Parathyroid adenoma (tissue), 2 donors: ENCODE results near the gene LAMA2.

ENCODE experiments used
- H2AFZ ChIP-seq: fragments of 300-600 bp; sonication (generic); one replicate; pipeline ENCODE4 v1.7.0; 2017; ENCODE audit warnings: antibody characterized with exemption, mild to moderate bottlenecking
- H3K27ac ChIP-seq: fragments of 300-600 bp; sonication (generic); one replicate; pipeline ENCODE4 v1.7.0; 2017
- H3K27me3 ChIP-seq: fragments of 300-600 bp; sonication (generic); one replicate; pipeline ENCODE4 v1.7.0; 2017; ENCODE audit warnings: low read length; ENCODE audit not compliant: control insufficient read depth, insufficient read depth
- H3K36me3 ChIP-seq: fragments of 300-600 bp; sonication (generic); one replicate; pipeline ENCODE4 v1.7.0; 2017; ENCODE audit warnings: low read length; ENCODE audit not compliant: control insufficient read depth, insufficient read depth
- H3K4me1 ChIP-seq: fragments of 300-600 bp; sonication (generic); one replicate; pipeline ENCODE4 v1.7.0; 2017; ENCODE audit warnings: control low read depth
- H3K4me2 ChIP-seq: fragments of 300-600 bp; sonication (generic); one replicate; pipeline ENCODE4 v1.7.0; 2017; ENCODE audit warnings: low read length
- H3K4me3 ChIP-seq: fragments of 300-600 bp; sonication (generic); one replicate; pipeline ENCODE4 v1.7.0; 2017; ENCODE audit warnings: low read depth, low read length
- H3K79me2 ChIP-seq: fragments of 300-600 bp; sonication (generic); one replicate; pipeline ENCODE4 v1.7.0; 2017; ENCODE audit warnings: control low read depth
- H3K9ac ChIP-seq: fragments of 300-600 bp; sonication (generic); one replicate; pipeline ENCODE4 v1.7.0; 2017; ENCODE audit warnings: mild to moderate bottlenecking
- H3K9me3 ChIP-seq: fragments of 300-600 bp; sonication (generic); one replicate; pipeline ENCODE4 v1.7.0; 2017; ENCODE audit warnings: low read length; ENCODE audit not compliant: control insufficient read depth
- CTCF ChIP-seq: fragments of 300-600 bp; sonication (generic); IDR thresholded peaks from one replicate; pipeline ENCODE4 v1.7.0; 2017; ENCODE audit warnings: antibody characterized with exemption, mild to moderate bottlenecking
- donor health status: primary hyperparathyroidism.

The LAMA2 gene

GRCh38 chr6:129120856-129121638, 238.1 kb downstream of the LAMA2 start:
- H3K36me3 ChIP-seq = no peaks in the 10 kb centered on the region
- TF ChIP-seq CTCF = no peak
- no peak overlapping the region for H3K4me2 ChIP-seq

GRCh38 chr6:129124347-129124746, 241.4 kb downstream of the LAMA2 start:
- H3K4me3 ChIP-seq = no peak overlapping the region
- no peak overlapping the region for H3K4me2 ChIP-seq
- H3K27ac ChIP-seq = no peak overlapping the region
- no peaks in the 10 kb centered on the region for H3K9me3 ChIP-seq
- no peak overlapping the region for H2AFZ ChIP-seq
- H3K9ac ChIP-seq = no peak overlapping the region
- H3K4me1 ChIP-seq = no peaks in the 10 kb centered on the region
- no peaks in the 10 kb centered on the region for H3K79me2 ChIP-seq
- H3K27me3 ChIP-seq = no peaks in the 10 kb centered on the region
- no peaks in the 10 kb centered on the region for H3K36me3 ChIP-seq
- TF ChIP-seq CTCF = no peak

More at GRCh38 chr6:129120856-129121638, 238.1 kb downstream of the LAMA2 start:
- Histone ChIP-seq H3K27me3 (no peaks in the 10 kb centered on the region), H2AFZ (no peak overlapping the region), H3K79me2 (no peaks in the 10 kb centered on the region), H3K9me3 (no peaks in the 10 kb centered on the region), H3K9ac (no peak overlapping the region), H3K4me1 (no peaks in the 10 kb centered on the region), H3K4me3 (no peak overlapping the region), H3K27ac (no peak overlapping the region)

- no peaks in the 10 kb centered on the region for H3K79me2 ChIP-seq
- no peak overlapping the region for H3K4me2 ChIP-seq
- no peaks in the 10 kb centered on the region for H3K9me3 ChIP-seq
- H3K27me3 ChIP-seq = no peaks in the 10 kb centered on the region
- no peak overlapping the region for H3K9ac ChIP-seq
- H3K27ac ChIP-seq = no peak overlapping the region
- H2AFZ ChIP-seq = no peak overlapping the region
- H3K36me3 ChIP-seq = no peaks in the 10 kb centered on the region
- no peak for TF ChIP-seq CTCF
- no peaks in the 10 kb centered on the region for H3K4me1 ChIP-seq
- H3K4me3 ChIP-seq = no peak overlapping the region
These were observed 247.2 kb downstream of the LAMA2 start for GRCh38 chr6:129130106-129130505.

GRCh38 chr6:129130959-129131681, 248.2 kb downstream of the LAMA2 start:
- Histone ChIP-seq H3K27ac (no peak overlapping the region), H3K4me2 (no peak overlapping the region), H3K9ac (no peak overlapping the region), H3K9me3 (no peaks in the 10 kb centered on the region), H3K27me3 (no peaks in the 10 kb centered on the region), H2AFZ (no peak overlapping the region), H3K79me2 (no peaks in the 10 kb centered on the region), H3K4me1 (no peaks in the 10 kb centered on the region), H3K36me3 (no peaks in the 10 kb centered on the region), H3K4me3 (no peak overlapping the region)
- no peak for TF ChIP-seq CTCF
